DND-41 (cell line): ENCODE results near the gene GJB5.

Source experiments
- ATAC-seq: fragments of 200-7000 bp; cut with Tn5 transposase; 3 replicates; pipeline ENCODE4 v1.9.1; 2021; ENCODE audit warnings: low read depth; ENCODE audit not compliant: insufficient read depth
- DNase-seq: peaks from one replicate; pipeline ENCODE4 v3.0.0-alpha.2; 2020
- H2AFZ ChIP-seq: 2 replicates; pipeline ENCODE4 v1.6.0; 2012; ENCODE audit warnings: low read depth, low read length
- H3K27ac ChIP-seq: 2 replicates; pipeline ENCODE4 v1.5.1; 2012; ENCODE audit warnings: low read length, inconsistent platforms
- H3K27me3 ChIP-seq: fragments of 200-600 bp; sonication (generic); 2 replicates; pipeline ENCODE4 v1.6.0; 2012; ENCODE audit warnings: low read length, mild to moderate bottlenecking, inconsistent platforms; ENCODE audit not compliant: insufficient read depth, poor library complexity
- H3K36me3 ChIP-seq: 2 replicates; pipeline ENCODE4 v1.5.1; 2012; ENCODE audit warnings: low read length, inconsistent platforms; ENCODE audit not compliant: insufficient read depth
- H3K4me1 ChIP-seq: 2 replicates; pipeline ENCODE4 v1.5.1; 2012; ENCODE audit warnings: mild to moderate bottlenecking, low read length; ENCODE audit not compliant: insufficient read depth
- H3K4me2 ChIP-seq: 2 replicates; pipeline ENCODE4 v1.6.0; 2012; ENCODE audit warnings: mild to moderate bottlenecking, moderate library complexity, low read length, inconsistent platforms; ENCODE audit not compliant: insufficient read depth
- H3K4me3 ChIP-seq, 2 experiments: fragments of 200-600 bp in 1 of 2; shearing (Covaris generic) in 1 of 2; 2 replicates each; pipeline ENCODE4 v1.5.1; 2012 to 2016; ENCODE audit warnings: inconsistent platforms in 2 of 2, low read length in 2 of 2, mild to moderate bottlenecking in 2 of 2, low read depth in 1 of 2, moderate library complexity in 1 of 2
- H3K79me2 ChIP-seq: 2 replicates; pipeline ENCODE4 v1.6.0; 2012; ENCODE audit warnings: low read length, inconsistent platforms; ENCODE audit not compliant: insufficient read depth
- H3K9ac ChIP-seq: 2 replicates; pipeline ENCODE4 v1.6.0; 2012; ENCODE audit warnings: low read depth, mild to moderate bottlenecking, inconsistent platforms, low read length, moderate library complexity
- H3K9me3 ChIP-seq: 2 replicates; pipeline ENCODE4 v1.5.1; 2012; ENCODE audit warnings: low read length, moderate library complexity, mild to moderate bottlenecking, inconsistent platforms; ENCODE audit not compliant: insufficient read depth, severe bottlenecking
- H4K20me1 ChIP-seq: 2 replicates; pipeline ENCODE4 v1.6.0; 2012; ENCODE audit warnings: low read length; ENCODE audit not compliant: insufficient read depth
- EZH2 ChIP-seq: IDR thresholded peaks from 3 replicates; pipeline ENCODE4 v1.6.1; 2012; ENCODE audit warnings: borderline replicate concordance, low read depth, mild to moderate bottlenecking, moderate library complexity, low read length, inconsistent platforms; ENCODE audit not compliant: severe bottlenecking
- TF ChIP-seq, protein P1 (sequence below): IDR thresholded peaks from 2 replicates; pipeline ENCODE4 v1.5.1; 2012; ENCODE audit warnings: borderline replicate concordance, low read length, moderate library complexity, mild to moderate bottlenecking; ENCODE audit not compliant: poor library complexity, severe bottlenecking; ENCODE audit errors: extremely low read depth

The GJB5 gene

DNA sequence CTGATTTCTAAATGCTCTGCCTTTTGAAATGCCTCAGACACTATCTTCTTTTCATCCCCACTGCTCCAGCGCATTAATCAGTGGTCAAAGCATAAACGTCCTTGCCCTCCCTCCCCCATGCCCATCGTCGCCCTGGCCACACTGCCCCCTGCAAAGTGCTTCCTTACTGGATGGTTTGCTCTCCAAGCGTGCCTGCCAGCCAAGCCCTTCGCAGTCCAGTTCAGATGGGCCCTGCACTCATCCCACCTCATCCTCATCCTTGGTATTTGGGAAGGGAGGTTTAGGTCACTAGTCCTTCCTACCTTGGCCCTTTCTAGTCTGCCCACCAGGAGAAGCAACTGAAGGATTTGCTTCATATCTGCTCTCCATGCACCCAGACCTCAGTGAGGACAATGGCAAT, 41.1 kb downstream of the GJB5 start:
- Histone ChIP-seq H3K9me3 (no peaks in the 10 kb centered on the region), H3K4me3 (no peak overlapping the region), H3K36me3 (no peaks in the 10 kb centered on the region), H3K4me2 (no peak overlapping the region), H4K20me1 (peaks cover 5% of the 10 kb centered on the region; the same call in 1 of the 2 replicates), H3K4me1 (no peaks in the 10 kb centered on the region), H3K9ac (no peak overlapping the region), H3K79me2 (no peaks in the 10 kb centered on the region), H3K27me3 (no peaks in the 10 kb centered on the region), H2AFZ (no peak overlapping the region), H3K27ac (no peak overlapping the region)
- TF ChIP-seq EZH2 = no peak
- TF ChIP-seq, protein P1, sequence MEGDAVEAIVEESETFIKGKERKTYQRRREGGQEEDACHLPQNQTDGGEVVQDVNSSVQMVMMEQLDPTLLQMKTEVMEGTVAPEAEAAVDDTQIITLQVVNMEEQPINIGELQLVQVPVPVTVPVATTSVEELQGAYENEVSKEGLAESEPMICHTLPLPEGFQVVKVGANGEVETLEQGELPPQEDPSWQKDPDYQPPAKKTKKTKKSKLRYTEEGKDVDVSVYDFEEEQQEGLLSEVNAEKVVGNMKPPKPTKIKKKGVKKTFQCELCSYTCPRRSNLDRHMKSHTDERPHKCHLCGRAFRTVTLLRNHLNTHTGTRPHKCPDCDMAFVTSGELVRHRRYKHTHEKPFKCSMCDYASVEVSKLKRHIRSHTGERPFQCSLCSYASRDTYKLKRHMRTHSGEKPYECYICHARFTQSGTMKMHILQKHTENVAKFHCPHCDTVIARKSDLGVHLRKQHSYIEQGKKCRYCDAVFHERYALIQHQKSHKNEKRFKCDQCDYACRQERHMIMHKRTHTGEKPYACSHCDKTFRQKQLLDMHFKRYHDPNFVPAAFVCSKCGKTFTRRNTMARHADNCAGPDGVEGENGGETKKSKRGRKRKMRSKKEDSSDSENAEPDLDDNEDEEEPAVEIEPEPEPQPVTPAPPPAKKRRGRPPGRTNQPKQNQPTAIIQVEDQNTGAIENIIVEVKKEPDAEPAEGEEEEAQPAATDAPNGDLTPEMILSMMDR = no peak
- ATAC-seq (no peak), DNase-seq (no peak)

DNA sequence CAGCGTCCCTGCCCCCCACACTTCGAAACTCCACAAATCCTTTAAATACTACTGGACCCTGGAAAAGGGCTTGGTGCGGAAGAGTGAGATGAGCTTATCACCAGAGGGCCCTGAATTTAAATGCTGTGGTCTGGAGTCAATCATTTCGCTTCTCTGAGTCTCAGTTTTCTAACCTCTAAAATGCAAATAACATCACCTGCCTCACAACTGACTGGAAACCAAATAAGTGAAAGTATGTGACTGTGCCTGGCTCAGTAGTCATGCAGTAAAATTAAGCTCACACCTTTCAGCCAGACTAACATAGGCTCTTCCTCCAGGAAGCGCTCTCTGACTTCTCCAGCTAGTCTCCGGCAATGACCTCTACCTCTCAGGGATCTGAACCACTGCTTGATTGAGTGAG, 42.1 kb downstream of the GJB5 start:
- H2AFZ ChIP-seq = no peak overlapping the region
- H3K36me3 ChIP-seq = no peaks in the 10 kb centered on the region

DNA sequence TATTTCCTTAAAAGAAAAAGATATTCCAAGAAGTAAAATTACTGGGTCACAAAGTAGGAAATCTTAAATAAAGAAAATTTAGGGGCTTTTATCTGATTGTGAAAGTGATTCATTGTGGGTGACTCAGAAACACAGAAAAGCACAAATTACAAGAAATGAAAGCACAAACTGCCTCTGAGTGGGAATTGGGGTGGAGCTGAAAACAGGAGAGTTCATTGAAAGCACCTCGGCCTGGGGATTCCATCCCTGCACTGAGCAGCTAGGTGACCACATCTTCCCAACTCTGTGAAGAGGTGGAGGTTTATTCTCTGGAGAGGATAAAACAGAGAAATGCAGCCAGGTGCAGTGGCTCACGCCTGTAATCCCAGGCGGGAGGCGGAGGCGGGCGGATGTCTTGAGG, 45.4 kb downstream of the GJB5 start:
- Histone ChIP-seq H4K20me1 (no peaks in the 10 kb centered on the region), H3K4me2 (no peak overlapping the region), H2AFZ (no peak overlapping the region), H3K9me3 (no peaks in the 10 kb centered on the region), H3K4me3 (no peak overlapping the region), H3K9ac (no peak overlapping the region), H3K36me3 (no peaks in the 10 kb centered on the region), H3K27me3 (peaks cover 4% of the 10 kb centered on the region), H3K27ac (no peak overlapping the region), H3K79me2 (no peaks in the 10 kb centered on the region), H3K4me1 (no peaks in the 10 kb centered on the region)
- DNase-seq (no peak), ATAC-seq (no peak)
- TF ChIP-seq, protein P1 = no peak
- no peak for TF ChIP-seq EZH2

More for the DNA sequence above, 42.1 kb downstream of the GJB5 start:
- no peaks in the 10 kb centered on the region for H3K9me3 ChIP-seq
- H3K27ac ChIP-seq = no peak overlapping the region
- ATAC-seq = no peak
- no peak for DNase-seq
- H3K4me3 ChIP-seq = no peak overlapping the region
- peaks cover 3% of the 10 kb centered on the region; the same call in 1 of the 2 replicates for H4K20me1 ChIP-seq
- H3K79me2 ChIP-seq = no peaks in the 10 kb centered on the region
- no peak overlapping the region for H3K9ac ChIP-seq
- no peaks in the 10 kb centered on the region for H3K27me3 ChIP-seq
- TF ChIP-seq, protein P1 = no peak
- TF ChIP-seq EZH2 = no peak
- H3K4me1 ChIP-seq = no peaks in the 10 kb centered on the region
- no peak overlapping the region for H3K4me2 ChIP-seq

DNA sequence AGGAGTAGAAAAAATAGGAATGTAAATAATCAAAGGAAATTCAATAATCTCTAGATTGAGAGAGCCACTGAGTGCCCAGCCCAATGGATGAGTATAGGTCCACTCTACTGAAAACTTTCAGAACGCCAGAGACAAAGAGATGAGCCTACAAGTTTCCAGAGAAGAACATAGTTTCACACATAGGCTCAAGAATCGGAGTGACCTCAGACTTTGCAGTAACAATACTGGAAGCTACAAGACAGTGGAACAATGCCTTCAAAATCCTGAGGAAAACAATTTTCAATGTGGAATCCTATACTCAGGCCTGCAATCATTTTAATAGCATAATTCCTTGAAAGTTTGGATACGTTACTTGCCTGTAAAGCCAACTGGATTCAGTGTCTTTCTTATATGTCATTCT, 48.9 kb downstream of the GJB5 start:
- no peak overlapping the region for H2AFZ ChIP-seq
- DNase-seq = no peak
- H3K79me2 ChIP-seq = no peaks in the 10 kb centered on the region
- no peaks in the 10 kb centered on the region for H3K4me1 ChIP-seq
- no peak overlapping the region for H3K4me3 ChIP-seq
- peaks cover 4% of the 10 kb centered on the region for H3K27me3 ChIP-seq
- no peak overlapping the region for H3K4me2 ChIP-seq
- no peak for ATAC-seq
- TF ChIP-seq, protein P1 = no peak
- no peak for TF ChIP-seq EZH2
- H3K9ac ChIP-seq = no peak overlapping the region
- no peaks in the 10 kb centered on the region for H3K36me3 ChIP-seq
- no peak overlapping the region for H3K27ac ChIP-seq
- H4K20me1 ChIP-seq = no peaks in the 10 kb centered on the region
- no peaks in the 10 kb centered on the region for H3K9me3 ChIP-seq
